Body of pancreas (tissue), 4 donors: ENCODE measurements around the gene BAHCC1.

ENCODE experiments used
- CTCF ChIP-seq, 7 experiments: fragments of 450-650 bp in 4 of 7; fragments of 200-600 bp in 3 of 7; sonication (generic) in 3 of 7; IDR thresholded peaks; one replicate each; pipeline ENCODE4 v1.5.1; 2016 to 2019; ENCODE audit warnings: antibody characterized with exemption in 7 of 7
- POLR2A ChIP-seq, 3 donors: fragments of 450-650 bp; IDR thresholded peaks; one replicate each; pipeline ENCODE4 v1.6.1; 2016; ENCODE audit warnings: antibody characterized with exemption in 3 of 3, mild to moderate bottlenecking in 2 of 3

DNA sequence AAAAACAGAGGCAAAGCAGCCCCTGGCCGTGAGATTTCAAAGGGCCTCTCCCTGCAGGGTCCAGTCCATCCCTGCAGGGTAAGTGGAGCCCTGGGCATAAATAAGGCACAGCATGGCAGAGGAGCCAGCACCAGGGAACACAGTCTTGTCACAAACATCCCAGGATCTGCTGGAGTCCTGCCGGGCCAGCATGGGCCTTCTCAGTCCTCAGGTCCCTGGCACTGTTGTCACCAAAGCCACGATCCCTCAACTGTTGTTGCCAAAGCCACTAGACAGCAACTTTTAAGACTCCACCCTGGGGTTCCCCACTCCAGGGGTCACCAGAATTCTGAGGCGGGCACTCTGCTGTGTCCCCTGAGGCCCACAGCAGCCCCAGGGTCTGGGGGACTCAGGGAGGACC, 47.8 kb upstream of the BAHCC1 start:
- no peak for TF ChIP-seq CTCF (IDR thresholded peaks at IDR 0.05)
- no peak for TF ChIP-seq POLR2A (IDR thresholded peaks at IDR 0.05)
